Measurements from ENCODE around the gene SOS2.

- TF ChIP-seq EZH2 (IDR thresholded peaks at IDR 0.05; ENCODE audit: low read length): no peak
- TF ChIP-seq, protein P1, sequence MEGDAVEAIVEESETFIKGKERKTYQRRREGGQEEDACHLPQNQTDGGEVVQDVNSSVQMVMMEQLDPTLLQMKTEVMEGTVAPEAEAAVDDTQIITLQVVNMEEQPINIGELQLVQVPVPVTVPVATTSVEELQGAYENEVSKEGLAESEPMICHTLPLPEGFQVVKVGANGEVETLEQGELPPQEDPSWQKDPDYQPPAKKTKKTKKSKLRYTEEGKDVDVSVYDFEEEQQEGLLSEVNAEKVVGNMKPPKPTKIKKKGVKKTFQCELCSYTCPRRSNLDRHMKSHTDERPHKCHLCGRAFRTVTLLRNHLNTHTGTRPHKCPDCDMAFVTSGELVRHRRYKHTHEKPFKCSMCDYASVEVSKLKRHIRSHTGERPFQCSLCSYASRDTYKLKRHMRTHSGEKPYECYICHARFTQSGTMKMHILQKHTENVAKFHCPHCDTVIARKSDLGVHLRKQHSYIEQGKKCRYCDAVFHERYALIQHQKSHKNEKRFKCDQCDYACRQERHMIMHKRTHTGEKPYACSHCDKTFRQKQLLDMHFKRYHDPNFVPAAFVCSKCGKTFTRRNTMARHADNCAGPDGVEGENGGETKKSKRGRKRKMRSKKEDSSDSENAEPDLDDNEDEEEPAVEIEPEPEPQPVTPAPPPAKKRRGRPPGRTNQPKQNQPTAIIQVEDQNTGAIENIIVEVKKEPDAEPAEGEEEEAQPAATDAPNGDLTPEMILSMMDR (optimal IDR thresholded peaks at IDR 0.05 in 1 of 3, IDR thresholded peaks at IDR 0.05 in 1 of 3, conservative IDR thresholded peaks at IDR 0.05 in 1 of 3; ENCODE audit: extremely low read depth in 1 of 3, insufficient read depth in 2 of 3, low read length in 3 of 3): no peak
Observed at GRCh38 chr14:50173891-50174290, 57.5 kb downstream of the SOS2 start.

All from keratinocyte (primary cell).